Measurements from ENCODE around the gene MNAT1. TPM values are rescaled to one million over a fixed set of nuclear protein-coding genes. Genes with fewer than 3 reads are reported as not detected.

Gene MNAT1
- total and polyA plus RNA-seq, 2 experiments from 2014 or later, result 51.6 to 85.0 TPM

- Histone ChIP-seq H3K9me2 (ENCODE audit: insufficient read depth) (no peaks in the 10 kb centered on the region), H4K20me1 (replicated peaks; ENCODE audit: insufficient read depth) (no peaks in the 10 kb centered on the region), H3K79me2 (replicated peaks; ENCODE audit: insufficient read depth) (no peaks in the 10 kb centered on the region), H3F3A (replicated peaks; ENCODE audit: low read depth) (no peaks in the 10 kb centered on the region), H3K27me3 (ENCODE audit: insufficient read depth) (no peaks in the 10 kb centered on the region), H3K4me1 (ENCODE audit: insufficient read depth) (no peaks in the 10 kb centered on the region), H3K4me2 (no peak overlapping the region), H2AFZ (no peak overlapping the region), H3K36me3 (ENCODE audit: insufficient read depth) (no peaks in the 10 kb centered on the region), H3K4me3 (no peak overlapping the region), H3K27ac (ENCODE audit: low read depth) (no peak overlapping the region)
- no peak overlapping the region for H3K27ac Mint-ChIP-seq
- no peak for TF ChIP-seq ZNF331 (CRISPR knock-in tag; IDR thresholded peaks at IDR 0.05; ENCODE audit: low read depth)
- no peak for TF ChIP-seq EZH2 (IDR thresholded peaks at IDR 0.05; ENCODE audit: low read depth, unreplicated experiment)
- TF ChIP-seq JUNB (IDR thresholded peaks at IDR 0.05; ENCODE audit: unreplicated experiment), result no peak
- TF ChIP-seq, protein P1, sequence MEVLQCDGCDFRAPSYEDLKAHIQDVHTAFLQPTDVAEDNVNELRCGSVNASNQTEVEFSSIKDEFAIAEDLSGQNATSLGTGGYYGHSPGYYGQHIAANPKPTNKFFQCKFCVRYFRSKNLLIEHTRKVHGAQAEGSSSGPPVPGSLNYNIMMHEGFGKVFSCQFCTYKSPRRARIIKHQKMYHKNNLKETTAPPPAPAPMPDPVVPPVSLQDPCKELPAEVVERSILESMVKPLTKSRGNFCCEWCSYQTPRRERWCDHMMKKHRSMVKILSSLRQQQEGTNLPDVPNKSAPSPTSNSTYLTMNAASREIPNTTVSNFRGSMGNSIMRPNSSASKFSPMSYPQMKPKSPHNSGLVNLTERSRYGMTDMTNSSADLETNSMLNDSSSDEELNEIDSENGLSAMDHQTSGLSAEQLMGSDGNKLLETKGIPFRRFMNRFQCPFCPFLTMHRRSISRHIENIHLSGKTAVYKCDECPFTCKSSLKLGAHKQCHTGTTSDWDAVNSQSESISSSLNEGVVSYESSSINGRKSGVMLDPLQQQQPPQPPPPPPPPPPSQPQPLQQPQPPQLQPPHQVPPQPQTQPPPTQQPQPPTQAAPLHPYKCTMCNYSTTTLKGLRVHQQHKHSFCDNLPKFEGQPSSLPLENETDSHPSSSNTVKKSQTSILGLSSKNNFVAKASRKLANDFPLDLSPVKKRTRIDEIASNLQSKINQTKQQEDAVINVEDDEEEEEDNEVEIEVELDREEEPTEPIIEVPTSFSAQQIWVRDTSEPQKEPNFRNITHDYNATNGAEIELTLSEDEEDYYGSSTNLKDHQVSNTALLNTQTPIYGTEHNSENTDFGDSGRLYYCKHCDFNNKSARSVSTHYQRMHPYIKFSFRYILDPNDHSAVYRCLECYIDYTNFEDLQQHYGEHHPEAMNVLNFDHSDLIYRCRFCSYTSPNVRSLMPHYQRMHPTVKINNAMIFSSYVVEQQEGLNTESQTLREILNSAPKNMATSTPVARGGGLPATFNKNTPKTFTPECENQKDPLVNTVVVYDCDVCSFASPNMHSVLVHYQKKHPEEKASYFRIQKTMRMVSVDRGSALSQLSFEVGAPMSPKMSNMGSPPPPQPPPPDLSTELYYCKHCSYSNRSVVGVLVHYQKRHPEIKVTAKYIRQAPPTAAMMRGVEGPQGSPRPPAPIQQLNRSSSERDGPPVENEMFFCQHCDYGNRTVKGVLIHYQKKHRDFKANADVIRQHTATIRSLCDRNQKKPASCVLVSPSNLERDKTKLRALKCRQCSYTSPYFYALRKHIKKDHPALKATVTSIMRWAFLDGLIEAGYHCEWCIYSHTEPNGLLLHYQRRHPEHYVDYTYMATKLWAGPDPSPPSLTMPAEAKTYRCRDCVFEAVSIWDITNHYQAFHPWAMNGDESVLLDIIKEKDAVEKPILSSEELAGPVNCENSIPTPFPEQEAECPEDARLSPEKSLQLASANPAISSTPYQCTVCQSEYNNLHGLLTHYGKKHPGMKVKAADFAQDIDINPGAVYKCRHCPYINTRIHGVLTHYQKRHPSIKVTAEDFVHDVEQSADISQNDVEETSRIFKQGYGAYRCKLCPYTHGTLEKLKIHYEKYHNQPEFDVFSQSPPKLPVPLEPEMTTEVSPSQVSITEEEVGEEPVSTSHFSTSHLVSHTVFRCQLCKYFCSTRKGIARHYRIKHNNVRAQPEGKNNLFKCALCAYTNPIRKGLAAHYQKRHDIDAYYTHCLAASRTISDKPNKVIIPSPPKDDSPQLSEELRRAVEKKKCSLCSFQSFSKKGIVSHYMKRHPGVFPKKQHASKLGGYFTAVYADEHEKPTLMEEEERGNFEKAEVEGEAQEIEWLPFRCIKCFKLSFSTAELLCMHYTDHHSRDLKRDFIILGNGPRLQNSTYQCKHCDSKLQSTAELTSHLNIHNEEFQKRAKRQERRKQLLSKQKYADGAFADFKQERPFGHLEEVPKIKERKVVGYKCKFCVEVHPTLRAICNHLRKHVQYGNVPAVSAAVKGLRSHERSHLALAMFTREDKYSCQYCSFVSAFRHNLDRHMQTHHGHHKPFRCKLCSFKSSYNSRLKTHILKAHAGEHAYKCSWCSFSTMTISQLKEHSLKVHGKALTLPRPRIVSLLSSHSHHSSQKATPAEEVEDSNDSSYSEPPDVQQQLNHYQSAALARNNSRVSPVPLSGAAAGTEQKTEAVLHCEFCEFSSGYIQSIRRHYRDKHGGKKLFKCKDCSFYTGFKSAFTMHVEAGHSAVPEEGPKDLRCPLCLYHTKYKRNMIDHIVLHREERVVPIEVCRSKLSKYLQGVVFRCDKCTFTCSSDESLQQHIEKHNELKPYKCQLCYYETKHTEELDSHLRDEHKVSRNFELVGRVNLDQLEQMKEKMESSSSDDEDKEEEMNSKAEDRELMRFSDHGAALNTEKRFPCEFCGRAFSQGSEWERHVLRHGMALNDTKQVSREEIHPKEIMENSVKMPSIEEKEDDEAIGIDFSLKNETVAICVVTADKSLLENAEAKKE (CRISPR knock-in tag; IDR thresholded peaks at IDR 0.05), result no peak
- no peak for TF ChIP-seq EZH2phosphoT487 (IDR thresholded peaks at IDR 0.05; ENCODE audit: unreplicated experiment)
- no peak for TF ChIP-seq NANOG (IDR thresholded peaks at IDR 0.05; ENCODE audit: borderline replicate concordance)
- no peak for TF ChIP-seq CREB1 (CRISPR knock-in tag; IDR thresholded peaks at IDR 0.05; ENCODE audit: low read depth)
- TF ChIP-seq STAT1 (IDR thresholded peaks at IDR 0.05; ENCODE audit: unreplicated experiment), result no peak
- TF ChIP-seq POLR2AphosphoS5 (IDR thresholded peaks at IDR 0.05; ENCODE audit: low read depth), result no peak
- TF ChIP-seq CTCF (conservative IDR thresholded peaks at IDR 0.05; ENCODE audit: low read depth in 2 of 2), result no peak
- TF ChIP-seq, protein P2, sequence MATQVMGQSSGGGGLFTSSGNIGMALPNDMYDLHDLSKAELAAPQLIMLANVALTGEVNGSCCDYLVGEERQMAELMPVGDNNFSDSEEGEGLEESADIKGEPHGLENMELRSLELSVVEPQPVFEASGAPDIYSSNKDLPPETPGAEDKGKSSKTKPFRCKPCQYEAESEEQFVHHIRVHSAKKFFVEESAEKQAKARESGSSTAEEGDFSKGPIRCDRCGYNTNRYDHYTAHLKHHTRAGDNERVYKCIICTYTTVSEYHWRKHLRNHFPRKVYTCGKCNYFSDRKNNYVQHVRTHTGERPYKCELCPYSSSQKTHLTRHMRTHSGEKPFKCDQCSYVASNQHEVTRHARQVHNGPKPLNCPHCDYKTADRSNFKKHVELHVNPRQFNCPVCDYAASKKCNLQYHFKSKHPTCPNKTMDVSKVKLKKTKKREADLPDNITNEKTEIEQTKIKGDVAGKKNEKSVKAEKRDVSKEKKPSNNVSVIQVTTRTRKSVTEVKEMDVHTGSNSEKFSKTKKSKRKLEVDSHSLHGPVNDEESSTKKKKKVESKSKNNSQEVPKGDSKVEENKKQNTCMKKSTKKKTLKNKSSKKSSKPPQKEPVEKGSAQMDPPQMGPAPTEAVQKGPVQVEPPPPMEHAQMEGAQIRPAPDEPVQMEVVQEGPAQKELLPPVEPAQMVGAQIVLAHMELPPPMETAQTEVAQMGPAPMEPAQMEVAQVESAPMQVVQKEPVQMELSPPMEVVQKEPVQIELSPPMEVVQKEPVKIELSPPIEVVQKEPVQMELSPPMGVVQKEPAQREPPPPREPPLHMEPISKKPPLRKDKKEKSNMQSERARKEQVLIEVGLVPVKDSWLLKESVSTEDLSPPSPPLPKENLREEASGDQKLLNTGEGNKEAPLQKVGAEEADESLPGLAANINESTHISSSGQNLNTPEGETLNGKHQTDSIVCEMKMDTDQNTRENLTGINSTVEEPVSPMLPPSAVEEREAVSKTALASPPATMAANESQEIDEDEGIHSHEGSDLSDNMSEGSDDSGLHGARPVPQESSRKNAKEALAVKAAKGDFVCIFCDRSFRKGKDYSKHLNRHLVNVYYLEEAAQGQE (IDR thresholded peaks at IDR 0.05; ENCODE audit: unreplicated experiment), result no peak
- no peak for TF ChIP-seq ETS1 (IDR thresholded peaks at IDR 0.05)
- no peak for TF ChIP-seq ZNF114 (CRISPR knock-in tag; IDR thresholded peaks at IDR 0.05)
- ATAC-seq (no peak), DNase-seq (ENCODE audit: low spot score) (no peak)
- no peaks in the 10 kb centered on the region for H3K36me3 Mint-ChIP-seq (ENCODE audit: low read depth)
- no peak overlapping the region for H3K4me3 Mint-ChIP-seq
- H3K9me3 Mint-ChIP-seq, result no peaks in the 10 kb centered on the region
- H3K4me1 Mint-ChIP-seq, result no peaks in the 10 kb centered on the region
- H3K27me3 Mint-ChIP-seq (ENCODE audit: insufficient read depth, low read depth, poor library complexity), result no peaks in the 10 kb centered on the region
These were observed 234.1 kb downstream of the MNAT1 start for GRCh38 chr14:60968671-60969070.
